GM23338 (cell line): ENCODE measurements around the gene ATP1B2.

Experiments
- CREB1 ChIP-seq: fragments of 250-450 bp; sonication (Bioruptor Pico); IDR thresholded peaks from 2 replicates; pipeline ENCODE4 v1.5.0; 2020; ENCODE audit warnings: low read depth, mild to moderate bottlenecking, moderate library complexity
- EZH2 ChIP-seq: fragments of 200-600 bp; sonication (generic); IDR thresholded peaks from one replicate; pipeline ENCODE4 v1.8.0; 2017; ENCODE audit warnings: antibody characterized with exemption, mild to moderate bottlenecking, low read depth; ENCODE audit not compliant: unreplicated experiment
- EZH2phosphoT487 ChIP-seq: fragments of 200-600 bp; sonication (generic); IDR thresholded peaks from one replicate; pipeline ENCODE4 v1.8.1; 2018; ENCODE audit warnings: antibody characterized with exemption; ENCODE audit not compliant: unreplicated experiment
- POLR2AphosphoS5 ChIP-seq: IDR thresholded peaks from 2 replicates; pipeline ENCODE4 v1.6.1; 2016; ENCODE audit warnings: antibody characterized with exemption, low read depth
- REST ChIP-seq: IDR thresholded peaks from one replicate; pipeline ENCODE4 v1.6.1; 2018; ENCODE audit warnings: antibody characterized with exemption; ENCODE audit not compliant: unreplicated experiment
- ZNF114 ChIP-seq: fragments of 250-450 bp; sonication (Bioruptor Pico); IDR thresholded peaks from 2 replicates; pipeline ENCODE4 v1.5.0; 2020; ENCODE audit warnings: mild to moderate bottlenecking, moderate library complexity
- ZNF462 ChIP-seq: fragments of 250-450 bp; sonication (Bioruptor Pico); IDR thresholded peaks from 2 replicates; pipeline ENCODE4 v1.5.0; 2020; ENCODE audit warnings: mild to moderate bottlenecking, moderate library complexity
- TF ChIP-seq, protein P1 (sequence below), 2 experiments: fragments of 200-600 bp in 1 of 2; sonication (generic) in 1 of 2; conservative IDR thresholded peaks; 2 replicates each; pipeline versions ENCODE4 v1.5.1 to v1.6.1; 2016 to 2017; ENCODE audit warnings: antibody characterized with exemption in 2 of 2, low read depth in 2 of 2, mild to moderate bottlenecking in 2 of 2, moderate library complexity in 1 of 2

GRCh38 chr17:7674934-7675333 lies 24.2 kb downstream of the ATP1B2 start:
- TF ChIP-seq, protein P1, sequence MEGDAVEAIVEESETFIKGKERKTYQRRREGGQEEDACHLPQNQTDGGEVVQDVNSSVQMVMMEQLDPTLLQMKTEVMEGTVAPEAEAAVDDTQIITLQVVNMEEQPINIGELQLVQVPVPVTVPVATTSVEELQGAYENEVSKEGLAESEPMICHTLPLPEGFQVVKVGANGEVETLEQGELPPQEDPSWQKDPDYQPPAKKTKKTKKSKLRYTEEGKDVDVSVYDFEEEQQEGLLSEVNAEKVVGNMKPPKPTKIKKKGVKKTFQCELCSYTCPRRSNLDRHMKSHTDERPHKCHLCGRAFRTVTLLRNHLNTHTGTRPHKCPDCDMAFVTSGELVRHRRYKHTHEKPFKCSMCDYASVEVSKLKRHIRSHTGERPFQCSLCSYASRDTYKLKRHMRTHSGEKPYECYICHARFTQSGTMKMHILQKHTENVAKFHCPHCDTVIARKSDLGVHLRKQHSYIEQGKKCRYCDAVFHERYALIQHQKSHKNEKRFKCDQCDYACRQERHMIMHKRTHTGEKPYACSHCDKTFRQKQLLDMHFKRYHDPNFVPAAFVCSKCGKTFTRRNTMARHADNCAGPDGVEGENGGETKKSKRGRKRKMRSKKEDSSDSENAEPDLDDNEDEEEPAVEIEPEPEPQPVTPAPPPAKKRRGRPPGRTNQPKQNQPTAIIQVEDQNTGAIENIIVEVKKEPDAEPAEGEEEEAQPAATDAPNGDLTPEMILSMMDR (conservative IDR thresholded peaks at IDR 0.05; ENCODE audit: low read depth in 2 of 2) = no peak
- TF ChIP-seq EZH2phosphoT487 = no peak
- TF ChIP-seq CREB1 = no peak
- TF ChIP-seq POLR2AphosphoS5 = no peak
- TF ChIP-seq EZH2 = no peak
- TF ChIP-seq REST = no peak
- no peak for TF ChIP-seq ZNF114 (CRISPR knock-in tag)
- no peak for TF ChIP-seq ZNF462 (CRISPR knock-in tag)
